GM21723 (cell line): ENCODE results near the gene RBM25.
"Not testable (repeated sequence)": the region's sequence is repeated elsewhere in the genome, so short reads cannot be mapped to it uniquely, and the experiment has no call there.

ENCODE experiments used
- ATAC-seq: cut with Tn5 transposase; IDR thresholded peaks from one replicate; pipeline ENCODE4 v1.9.1; 2021; ENCODE audit warnings: mild to moderate bottlenecking, moderate library complexity; ENCODE audit not compliant: unreplicated experiment

Gene RBM25

DNA sequence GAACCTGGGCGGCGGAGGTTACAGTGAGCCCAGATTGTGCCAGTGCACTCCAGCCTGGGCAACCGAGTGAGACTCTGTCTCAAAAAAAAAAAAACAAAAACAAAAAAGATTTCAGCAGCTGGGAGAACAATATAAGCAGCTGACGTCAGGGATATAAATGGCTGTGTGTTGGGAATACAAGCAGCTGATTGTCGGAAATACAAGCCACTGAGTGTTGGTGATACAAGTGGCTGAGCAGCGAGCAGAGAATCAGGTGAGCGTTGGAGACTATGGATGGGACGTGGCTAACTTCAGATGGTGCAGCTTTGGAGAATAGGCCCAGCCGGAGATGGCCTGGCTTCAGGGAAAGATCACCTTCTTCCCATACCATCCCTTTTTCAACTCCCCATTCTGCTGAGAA, 109.9 kb downstream of the RBM25 start:
- ATAC-seq: no peak

DNA sequence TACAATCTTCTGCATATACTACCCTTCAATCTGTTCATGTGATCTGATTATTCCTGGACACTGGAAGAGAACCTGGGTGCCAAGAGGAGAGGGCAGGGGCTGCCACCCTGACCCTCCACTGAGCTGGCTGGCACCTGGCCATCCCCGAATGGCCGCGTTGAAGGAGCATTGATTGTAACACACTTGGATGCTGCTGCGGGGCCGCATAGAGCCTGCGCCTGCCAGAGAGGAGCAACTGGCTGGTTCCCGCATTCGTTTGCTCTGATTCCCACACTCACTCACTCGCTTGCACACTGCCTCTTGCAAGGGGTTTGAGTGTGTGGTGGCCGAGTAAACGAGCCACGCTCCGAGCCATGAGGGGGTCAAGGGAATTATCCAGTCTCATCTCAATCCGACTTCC, 110.4 kb downstream of the RBM25 start:
- no peak for ATAC-seq

DNA sequence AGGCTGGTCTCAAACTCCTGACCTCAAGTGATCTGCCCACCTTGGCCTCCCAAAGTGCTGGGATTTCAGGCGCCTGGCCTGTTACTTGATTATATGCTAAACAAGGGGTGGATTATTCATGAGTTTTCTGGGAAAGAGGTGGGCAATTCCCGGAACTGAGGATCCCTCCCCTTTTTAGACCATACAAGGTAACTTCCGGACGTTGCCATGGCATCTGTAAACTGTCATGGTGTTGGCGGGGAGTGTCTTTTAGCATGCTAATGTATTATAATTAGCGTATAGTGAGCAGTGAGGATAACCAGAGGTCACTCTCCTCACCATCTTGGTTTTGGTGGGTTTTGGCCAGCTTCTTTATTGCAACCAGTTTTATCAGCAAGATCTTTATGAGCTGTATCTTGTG, 111.5 kb downstream of the RBM25 start:
- not testable (repeated sequence) for ATAC-seq

DNA sequence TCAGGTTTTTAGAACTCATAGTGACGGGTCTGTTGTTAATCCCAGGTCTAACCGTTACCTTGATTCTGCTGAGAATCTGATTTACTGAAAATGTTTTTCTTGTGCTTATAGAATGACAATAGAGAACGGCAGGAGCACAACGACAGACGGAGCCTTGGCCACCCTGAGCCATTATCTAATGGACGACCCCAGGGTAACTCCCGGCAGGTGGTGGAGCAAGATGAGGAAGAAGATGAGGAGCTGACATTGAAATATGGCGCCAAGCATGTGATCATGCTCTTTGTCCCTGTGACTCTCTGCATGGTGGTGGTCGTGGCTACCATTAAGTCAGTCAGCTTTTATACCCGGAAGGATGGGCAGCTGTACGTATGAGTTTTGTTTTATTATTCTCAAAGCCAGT, 112.4 kb downstream of the RBM25 start:
- ATAC-seq: no peak

DNA sequence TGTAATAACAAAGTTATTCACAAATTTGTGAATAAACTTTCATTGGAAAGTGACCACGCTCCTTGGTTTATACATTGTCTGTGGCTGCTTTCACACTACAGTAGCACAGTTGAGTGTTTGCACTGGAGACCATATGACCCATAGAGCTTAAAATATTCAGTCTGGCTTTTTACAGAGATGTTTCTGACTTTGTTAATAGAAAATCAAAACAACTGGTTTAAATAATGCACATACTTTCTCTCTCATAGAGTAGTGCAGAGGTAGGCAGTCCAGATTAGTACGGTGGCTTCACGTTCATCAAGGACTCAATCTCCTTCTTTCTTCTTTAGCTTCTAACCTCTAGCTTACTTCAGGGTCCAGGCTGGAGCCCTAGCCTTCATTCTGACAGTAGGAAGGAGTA, 114.2 kb downstream of the RBM25 start:
- ATAC-seq: no peak

DNA sequence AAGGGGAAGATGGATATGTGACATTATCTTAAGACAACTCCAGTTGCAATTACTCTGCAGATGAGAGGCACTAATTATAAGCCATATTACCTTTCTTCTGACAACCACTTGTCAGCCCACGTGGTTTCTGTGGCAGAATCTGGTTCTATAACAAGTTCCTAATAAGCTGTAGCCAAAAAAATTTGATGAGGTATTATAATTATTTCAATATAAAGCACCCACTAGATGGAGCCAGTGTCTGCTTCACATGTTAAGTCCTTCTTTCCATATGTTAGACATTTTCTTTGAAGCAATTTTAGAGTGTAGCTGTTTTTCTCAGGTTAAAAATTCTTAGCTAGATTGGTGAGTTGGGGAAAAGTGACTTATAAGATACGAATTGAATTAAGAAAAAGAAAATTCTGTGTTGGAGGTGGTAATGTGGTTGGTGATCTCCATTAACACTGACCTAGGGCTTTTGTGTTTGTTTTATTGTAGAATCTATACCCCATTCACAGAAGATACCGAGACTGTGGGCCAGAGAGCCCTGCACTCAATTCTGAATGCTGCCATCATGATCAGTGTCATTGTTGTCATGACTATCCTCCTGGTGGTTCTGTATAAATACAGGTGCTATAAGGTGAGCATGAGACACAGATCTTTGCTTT, 114.9 kb downstream of the RBM25 start:
- ATAC-seq: no peak
